ENCODE results near the gene CDH4.

The CDH4 gene

GRCh38 chr20:61295682-61296628 lies 43.9 kb downstream of the CDH4 start:
- Histone ChIP-seq H3K36me3 (ENCODE audit: control insufficient read depth in 1 of 2, insufficient read depth in 2 of 2, low read length in 2 of 2) (no peaks in the 10 kb centered on the region), H3K4me1 (ENCODE audit: control insufficient read depth in 1 of 2, insufficient read depth in 2 of 2, low read length in 2 of 2) (no peaks in the 10 kb centered on the region), H3K27ac (ENCODE audit: low read length) (no peak overlapping the region)

GRCh38 chr20:61296629-61297019 lies 44.6 kb downstream of the CDH4 start:
- no peaks in the 10 kb centered on the region for H3K27me3 ChIP-seq (ENCODE audit: low read depth, low read length)
- no peak overlapping the region for H3K4me3 ChIP-seq (ENCODE audit: low read depth in 1 of 2, low read length in 2 of 2)
- H3K27ac ChIP-seq (ENCODE audit: low read length): no peak overlapping the region
- no peaks in the 10 kb centered on the region for H3K36me3 ChIP-seq (ENCODE audit: control insufficient read depth in 1 of 2, insufficient read depth in 2 of 2, low read length in 2 of 2)
- no peaks in the 10 kb centered on the region for H3K4me1 ChIP-seq (ENCODE audit: control insufficient read depth in 1 of 2, insufficient read depth in 2 of 2, low read length in 2 of 2)
- no peaks in the 10 kb centered on the region for H3K9me3 ChIP-seq (ENCODE audit: control insufficient read depth in 1 of 2, low read length in 2 of 2)

More at GRCh38 chr20:61295682-61296628, 43.9 kb downstream of the CDH4 start:
- no peaks in the 10 kb centered on the region for H3K9me3 ChIP-seq (ENCODE audit: control insufficient read depth in 1 of 2, low read length in 2 of 2)
- H3K27me3 ChIP-seq (ENCODE audit: low read depth, low read length): no peaks in the 10 kb centered on the region
- H3K4me3 ChIP-seq (ENCODE audit: low read depth in 1 of 2, low read length in 2 of 2): no peak overlapping the region

- Histone ChIP-seq H3K4me3 (ENCODE audit: low read depth in 1 of 2, low read length in 2 of 2) (no peak overlapping the region), H3K36me3 (ENCODE audit: control insufficient read depth in 1 of 2, insufficient read depth in 2 of 2, low read length in 2 of 2) (no peaks in the 10 kb centered on the region), H3K27ac (ENCODE audit: low read length) (no peak overlapping the region), H3K4me1 (ENCODE audit: control insufficient read depth in 1 of 2, insufficient read depth in 2 of 2, low read length in 2 of 2) (no peaks in the 10 kb centered on the region), H3K9me3 (ENCODE audit: control insufficient read depth in 1 of 2, low read length in 2 of 2) (no peaks in the 10 kb centered on the region), H3K27me3 (ENCODE audit: low read depth, low read length) (no peaks in the 10 kb centered on the region)
Observed at GRCh38 chr20:61297491-61297890, 45.4 kb downstream of the CDH4 start.

- Histone ChIP-seq H3K4me1 (ENCODE audit: control insufficient read depth in 1 of 2, insufficient read depth in 2 of 2, low read length in 2 of 2) (no peaks in the 10 kb centered on the region), H3K36me3 (ENCODE audit: control insufficient read depth in 1 of 2, insufficient read depth in 2 of 2, low read length in 2 of 2) (no peaks in the 10 kb centered on the region), H3K4me3 (ENCODE audit: low read depth in 1 of 2, low read length in 2 of 2) (no peak overlapping the region), H3K27ac (ENCODE audit: low read length) (no peak overlapping the region), H3K27me3 (ENCODE audit: low read depth, low read length) (no peaks in the 10 kb centered on the region), H3K9me3 (ENCODE audit: control insufficient read depth in 1 of 2, low read length in 2 of 2) (no peaks in the 10 kb centered on the region)
Observed at GRCh38 chr20:61297986-61298385, 45.9 kb downstream of the CDH4 start.

- no peak overlapping the region for H3K4me3 ChIP-seq (ENCODE audit: low read depth in 1 of 2, low read length in 2 of 2)
- H3K9me3 ChIP-seq (ENCODE audit: control insufficient read depth in 1 of 2, low read length in 2 of 2): no peaks in the 10 kb centered on the region
- H3K27me3 ChIP-seq (ENCODE audit: low read depth, low read length): no peaks in the 10 kb centered on the region
- no peaks in the 10 kb centered on the region for H3K36me3 ChIP-seq (ENCODE audit: control insufficient read depth in 1 of 2, insufficient read depth in 2 of 2, low read length in 2 of 2)
- H3K27ac ChIP-seq (ENCODE audit: low read length): no peak overlapping the region
- H3K4me1 ChIP-seq (ENCODE audit: control insufficient read depth in 1 of 2, insufficient read depth in 2 of 2, low read length in 2 of 2): no peaks in the 10 kb centered on the region
Observed at GRCh38 chr20:61298661-61299060, 46.6 kb downstream of the CDH4 start.

- Histone ChIP-seq H3K36me3 (ENCODE audit: control insufficient read depth in 1 of 2, insufficient read depth in 2 of 2, low read length in 2 of 2) (no peaks in the 10 kb centered on the region), H3K27ac (ENCODE audit: low read length) (no peak overlapping the region), H3K27me3 (ENCODE audit: low read depth, low read length) (no peaks in the 10 kb centered on the region), H3K4me3 (ENCODE audit: low read depth in 1 of 2, low read length in 2 of 2) (no peak overlapping the region), H3K9me3 (ENCODE audit: control insufficient read depth in 1 of 2, low read length in 2 of 2) (no peaks in the 10 kb centered on the region), H3K4me1 (ENCODE audit: control insufficient read depth in 1 of 2, insufficient read depth in 2 of 2, low read length in 2 of 2) (no peaks in the 10 kb centered on the region)
Observed at GRCh38 chr20:61299104-61299503, 47.0 kb downstream of the CDH4 start.

- H3K27ac ChIP-seq (ENCODE audit: low read length): no peak overlapping the region
- H3K4me1 ChIP-seq (ENCODE audit: control insufficient read depth in 1 of 2, insufficient read depth in 2 of 2, low read length in 2 of 2): no peaks in the 10 kb centered on the region
- no peak overlapping the region for H3K4me3 ChIP-seq (ENCODE audit: low read depth in 1 of 2, low read length in 2 of 2)
- H3K36me3 ChIP-seq (ENCODE audit: control insufficient read depth in 1 of 2, insufficient read depth in 2 of 2, low read length in 2 of 2): no peaks in the 10 kb centered on the region
- H3K27me3 ChIP-seq (ENCODE audit: low read depth, low read length): peaks cover 3% of the 10 kb centered on the region
- H3K9me3 ChIP-seq (ENCODE audit: control insufficient read depth in 1 of 2, low read length in 2 of 2): no peaks in the 10 kb centered on the region
Observed at GRCh38 chr20:61299618-61300017, 47.6 kb downstream of the CDH4 start.

- H3K4me3 ChIP-seq (ENCODE audit: low read depth in 1 of 2, low read length in 2 of 2): no peak overlapping the region
- no peaks in the 10 kb centered on the region for H3K4me1 ChIP-seq (ENCODE audit: control insufficient read depth in 1 of 2, insufficient read depth in 2 of 2, low read length in 2 of 2)
- no peaks in the 10 kb centered on the region for H3K9me3 ChIP-seq (ENCODE audit: control insufficient read depth in 1 of 2, low read length in 2 of 2)
- peaks cover 5% of the 10 kb centered on the region for H3K27me3 ChIP-seq (ENCODE audit: low read depth, low read length)
- H3K36me3 ChIP-seq (ENCODE audit: control insufficient read depth in 1 of 2, insufficient read depth in 2 of 2, low read length in 2 of 2): no peaks in the 10 kb centered on the region
- no peak overlapping the region for H3K27ac ChIP-seq (ENCODE audit: low read length)
Observed at GRCh38 chr20:61300293-61300692, 48.2 kb downstream of the CDH4 start.

- no peaks in the 10 kb centered on the region for H3K36me3 ChIP-seq (ENCODE audit: control insufficient read depth in 1 of 2, insufficient read depth in 2 of 2, low read length in 2 of 2)
- no peaks in the 10 kb centered on the region for H3K4me1 ChIP-seq (ENCODE audit: control insufficient read depth in 1 of 2, insufficient read depth in 2 of 2, low read length in 2 of 2)
- no peaks in the 10 kb centered on the region for H3K9me3 ChIP-seq (ENCODE audit: control insufficient read depth in 1 of 2, low read length in 2 of 2)
- no peak overlapping the region for H3K27ac ChIP-seq (ENCODE audit: low read length)
- no peak overlapping the region for H3K4me3 ChIP-seq (ENCODE audit: low read depth in 1 of 2, low read length in 2 of 2)
- H3K27me3 ChIP-seq (ENCODE audit: low read depth, low read length): peaks cover 5% of the 10 kb centered on the region
Observed at GRCh38 chr20:61300709-61301108, 48.6 kb downstream of the CDH4 start.

- H3K4me3 ChIP-seq (ENCODE audit: low read depth in 1 of 2, low read length in 2 of 2): no peak overlapping the region
- H3K9me3 ChIP-seq (ENCODE audit: control insufficient read depth in 1 of 2, low read length in 2 of 2): no peaks in the 10 kb centered on the region
- peaks cover 5% of the 10 kb centered on the region for H3K27me3 ChIP-seq (ENCODE audit: low read depth, low read length)
- H3K4me1 ChIP-seq (ENCODE audit: control insufficient read depth in 1 of 2, insufficient read depth in 2 of 2, low read length in 2 of 2): no peaks in the 10 kb centered on the region
- no peak overlapping the region for H3K27ac ChIP-seq (ENCODE audit: low read length)
- H3K36me3 ChIP-seq (ENCODE audit: control insufficient read depth in 1 of 2, insufficient read depth in 2 of 2, low read length in 2 of 2): no peaks in the 10 kb centered on the region
Observed at GRCh38 chr20:61301711-61302525, 49.9 kb downstream of the CDH4 start.

- Histone ChIP-seq H3K4me3 (ENCODE audit: low read depth in 1 of 2, low read length in 2 of 2) (no peak overlapping the region), H3K36me3 (ENCODE audit: control insufficient read depth in 1 of 2, insufficient read depth in 2 of 2, low read length in 2 of 2) (no peaks in the 10 kb centered on the region), H3K4me1 (ENCODE audit: control insufficient read depth in 1 of 2, insufficient read depth in 2 of 2, low read length in 2 of 2) (no peaks in the 10 kb centered on the region), H3K27me3 (ENCODE audit: low read depth, low read length) (peaks cover 5% of the 10 kb centered on the region), H3K9me3 (ENCODE audit: control insufficient read depth in 1 of 2, low read length in 2 of 2) (no peaks in the 10 kb centered on the region), H3K27ac (ENCODE audit: low read length) (no peak overlapping the region)
Observed at GRCh38 chr20:61303217-61303616, 51.2 kb downstream of the CDH4 start.
